Skeletal muscle satellite cell (primary cell): Measurements from ENCODE around the gene PCCA.

Source experiments
- H3K27me3 ChIP-seq: 2 replicates; pipeline ENCODE4 v1.7.0; 2013; ENCODE audit warnings: low read length; ENCODE audit not compliant: control insufficient read depth, insufficient read depth
- H3K36me3 ChIP-seq: 2 replicates; pipeline ENCODE4 v1.7.0; 2013; ENCODE audit warnings: mild to moderate bottlenecking, control low read depth, low read length; ENCODE audit not compliant: insufficient read depth
- H3K4me1 ChIP-seq: 2 replicates; pipeline ENCODE4 v1.7.0; 2013; ENCODE audit warnings: low read length; ENCODE audit not compliant: control insufficient read depth, insufficient read depth
- H3K4me2 ChIP-seq: 2 replicates; pipeline ENCODE4 v1.7.0; 2013; ENCODE audit warnings: mild to moderate bottlenecking, low read length
- H3K4me3 ChIP-seq: 2 replicates; pipeline ENCODE4 v1.7.0; 2013; ENCODE audit warnings: low read length
- H3K9ac ChIP-seq: 2 replicates; pipeline ENCODE4 v1.7.0; 2013; ENCODE audit warnings: mild to moderate bottlenecking, low read depth, low read length, moderate library complexity
- H3K9me3 ChIP-seq: replicated peaks from 2 replicates; pipeline ENCODE4 v1.7.0; 2013; ENCODE audit warnings: mild to moderate bottlenecking, control low read depth, low read length

The PCCA gene

GRCh38 chr13:100438059-100438788, 349.3 kb downstream of the PCCA start:
- Histone ChIP-seq H3K4me2 (no peak overlapping the region), H3K36me3 (no peaks in the 10 kb centered on the region), H3K9me3 (no peaks in the 10 kb centered on the region), H3K9ac (no peak overlapping the region), H3K4me3 (no peak overlapping the region), H3K4me1 (peaks cover 36% of the 10 kb centered on the region), H3K27me3 (no peaks in the 10 kb centered on the region)

GRCh38 chr13:100439247-100439970, 350.5 kb downstream of the PCCA start:
- H3K36me3 ChIP-seq = no peaks in the 10 kb centered on the region
- H3K9me3 ChIP-seq = no peaks in the 10 kb centered on the region
- H3K4me2 ChIP-seq = no peak overlapping the region
- no peaks in the 10 kb centered on the region for H3K27me3 ChIP-seq
- peaks cover 31% of the 10 kb centered on the region for H3K4me1 ChIP-seq
- H3K4me3 ChIP-seq = no peak overlapping the region
- no peak overlapping the region for H3K9ac ChIP-seq

DNA sequence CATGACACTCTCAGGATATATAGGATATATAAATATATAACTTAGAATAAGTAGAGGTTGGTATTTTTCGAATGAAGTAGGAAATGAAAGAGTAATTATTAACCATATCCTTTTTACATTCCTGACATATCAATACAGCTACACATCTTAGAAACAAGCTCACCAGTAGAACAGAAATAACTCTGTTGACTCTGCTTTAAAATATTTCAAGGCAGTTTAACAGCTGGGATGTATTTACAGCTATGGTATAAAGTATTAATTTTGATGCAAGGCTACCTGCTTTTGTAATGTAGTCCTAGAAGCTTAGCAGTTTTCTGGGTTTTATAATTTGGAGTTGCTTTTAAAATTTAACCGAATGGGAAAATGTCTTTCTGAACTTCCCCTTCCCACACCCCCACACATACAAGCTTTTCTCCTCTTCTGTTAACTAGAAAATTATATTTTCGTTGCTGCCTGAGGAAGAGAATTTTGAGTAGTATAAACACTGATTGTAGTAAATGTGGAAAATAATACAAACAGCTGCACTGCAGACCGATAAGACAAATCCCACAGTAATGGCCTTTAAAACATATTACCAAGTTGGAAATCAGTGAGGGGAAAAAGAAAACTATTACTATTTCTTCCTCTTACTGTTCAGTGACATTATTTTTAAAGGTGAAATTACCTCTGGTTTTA, 352.0 kb downstream of the PCCA start:
- H3K9ac ChIP-seq = peak overlapping the region; percentile 62
- H3K4me1 ChIP-seq = peaks cover 28% of the 10 kb centered on the region
- H3K4me3 ChIP-seq = peak overlapping the region; percentile 16
- H3K27me3 ChIP-seq = no peaks in the 10 kb centered on the region
- no peaks in the 10 kb centered on the region for H3K36me3 ChIP-seq
- peak overlapping the region; percentile 71 for H3K4me2 ChIP-seq
- H3K9me3 ChIP-seq = no peaks in the 10 kb centered on the region

DNA sequence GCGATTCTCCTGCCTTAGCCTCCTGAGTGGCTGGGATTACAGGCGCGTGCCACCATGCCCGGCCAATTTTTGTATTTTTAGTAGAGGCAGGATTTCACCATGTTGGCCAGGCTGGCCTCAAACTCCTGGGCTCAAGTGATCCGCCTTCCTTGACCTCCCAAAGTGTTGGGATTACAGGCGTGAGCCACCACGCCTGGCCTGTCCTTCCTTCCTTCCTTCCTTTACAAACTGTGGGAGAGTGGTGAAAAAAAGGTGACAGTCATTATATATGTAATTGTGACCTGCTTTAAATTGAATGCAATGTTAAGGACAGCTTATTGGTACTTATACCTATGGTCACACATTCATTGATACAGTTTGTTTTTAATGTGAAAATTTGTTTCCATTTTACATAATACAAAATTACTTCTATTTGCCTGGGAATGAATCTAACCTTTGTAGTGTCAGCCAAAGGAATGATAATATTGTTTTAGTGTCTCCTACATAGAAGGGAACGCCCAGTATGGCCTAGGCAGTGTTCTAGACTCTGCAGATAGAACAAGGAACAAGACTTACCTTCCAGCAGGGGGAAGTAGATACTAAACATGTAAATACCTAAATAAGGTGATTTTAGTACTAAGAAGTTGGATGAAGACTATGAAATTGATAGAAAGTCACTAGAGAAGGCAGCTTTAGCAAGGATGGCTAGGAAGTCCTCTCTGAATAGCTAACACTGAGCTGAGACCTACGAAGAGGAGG, 353.4 kb downstream of the PCCA start:
- no peaks in the 10 kb centered on the region for H3K36me3 ChIP-seq
- no peak overlapping the region for H3K4me2 ChIP-seq
- H3K9me3 ChIP-seq = no peaks in the 10 kb centered on the region
- no peak overlapping the region for H3K9ac ChIP-seq
- no peak overlapping the region for H3K4me3 ChIP-seq
- peaks cover 28% of the 10 kb centered on the region for H3K4me1 ChIP-seq
- no peaks in the 10 kb centered on the region for H3K27me3 ChIP-seq

GRCh38 chr13:100443278-100443997, 354.5 kb downstream of the PCCA start:
- H3K27me3 ChIP-seq = no peaks in the 10 kb centered on the region
- H3K36me3 ChIP-seq = no peaks in the 10 kb centered on the region
- H3K4me3 ChIP-seq = no peak overlapping the region
- no peak overlapping the region for H3K9ac ChIP-seq
- no peaks in the 10 kb centered on the region for H3K9me3 ChIP-seq
- no peak overlapping the region for H3K4me2 ChIP-seq
- H3K4me1 ChIP-seq = peaks cover 28% of the 10 kb centered on the region

DNA sequence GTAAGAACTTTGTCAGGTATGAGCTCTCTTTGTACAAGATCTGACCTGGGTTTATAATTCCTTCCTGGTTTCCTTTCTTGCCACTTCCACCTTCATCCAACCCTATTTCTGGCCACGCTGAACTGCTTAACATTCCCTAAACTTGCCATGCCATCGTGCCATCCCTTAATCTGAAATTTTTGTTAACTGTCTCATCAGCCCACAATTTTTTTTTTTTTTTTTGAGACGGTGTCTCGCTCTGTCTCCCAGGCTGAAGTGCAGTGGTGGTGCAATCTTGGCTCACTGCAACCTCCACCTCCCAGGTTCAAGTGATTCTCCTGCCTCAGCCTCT, 355.1 kb downstream of the PCCA start:
- H3K4me3 ChIP-seq = no peak overlapping the region
- H3K9ac ChIP-seq = no peak overlapping the region
- H3K9me3 ChIP-seq = no peaks in the 10 kb centered on the region
- no peaks in the 10 kb centered on the region for H3K27me3 ChIP-seq
- H3K4me2 ChIP-seq = no peak overlapping the region
- H3K4me1 ChIP-seq = peaks cover 28% of the 10 kb centered on the region
- H3K36me3 ChIP-seq = no peaks in the 10 kb centered on the region

GRCh38 chr13:100447831-100448230, 358.9 kb downstream of the PCCA start:
- H3K9ac ChIP-seq = no peak overlapping the region
- H3K36me3 ChIP-seq = no peaks in the 10 kb centered on the region
- no peak overlapping the region for H3K4me2 ChIP-seq
- peaks cover 6% of the 10 kb centered on the region for H3K4me1 ChIP-seq
- no peaks in the 10 kb centered on the region for H3K9me3 ChIP-seq
- H3K27me3 ChIP-seq = no peaks in the 10 kb centered on the region
- no peak overlapping the region for H3K4me3 ChIP-seq

GRCh38 chr13:100451923-100452322, 363.0 kb downstream of the PCCA start:
- no peak overlapping the region for H3K4me2 ChIP-seq
- H3K4me1 ChIP-seq = peaks cover 4% of the 10 kb centered on the region
- no peaks in the 10 kb centered on the region for H3K9me3 ChIP-seq
- no peak overlapping the region for H3K9ac ChIP-seq
- no peaks in the 10 kb centered on the region for H3K27me3 ChIP-seq
- no peak overlapping the region for H3K4me3 ChIP-seq
- no peaks in the 10 kb centered on the region for H3K36me3 ChIP-seq

DNA sequence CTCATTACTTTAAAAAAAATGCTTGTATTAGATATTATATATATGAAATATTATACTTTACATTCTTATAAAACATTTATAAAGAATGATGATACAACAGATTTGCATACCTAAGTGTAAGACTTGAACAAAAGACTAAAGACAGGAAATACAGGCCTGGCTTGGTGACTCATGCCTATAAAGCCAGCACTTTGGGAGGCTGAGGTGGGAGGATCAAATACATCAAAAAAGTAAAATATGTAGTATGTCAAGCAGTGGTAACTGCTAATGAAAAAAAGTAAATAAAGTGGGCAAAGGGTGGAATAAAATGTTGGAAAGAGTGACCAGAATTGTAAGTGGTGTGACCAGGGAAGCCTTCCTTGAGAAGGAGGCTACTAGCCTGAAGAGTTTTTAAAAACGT, 366.0 kb downstream of the PCCA start:
- H3K9me3 ChIP-seq = no peaks in the 10 kb centered on the region
- H3K4me3 ChIP-seq = no peak overlapping the region
- H3K27me3 ChIP-seq = no peaks in the 10 kb centered on the region
- no peak overlapping the region for H3K9ac ChIP-seq
- H3K4me2 ChIP-seq = no peak overlapping the region
- peaks cover 4% of the 10 kb centered on the region for H3K4me1 ChIP-seq
- no peaks in the 10 kb centered on the region for H3K36me3 ChIP-seq

DNA sequence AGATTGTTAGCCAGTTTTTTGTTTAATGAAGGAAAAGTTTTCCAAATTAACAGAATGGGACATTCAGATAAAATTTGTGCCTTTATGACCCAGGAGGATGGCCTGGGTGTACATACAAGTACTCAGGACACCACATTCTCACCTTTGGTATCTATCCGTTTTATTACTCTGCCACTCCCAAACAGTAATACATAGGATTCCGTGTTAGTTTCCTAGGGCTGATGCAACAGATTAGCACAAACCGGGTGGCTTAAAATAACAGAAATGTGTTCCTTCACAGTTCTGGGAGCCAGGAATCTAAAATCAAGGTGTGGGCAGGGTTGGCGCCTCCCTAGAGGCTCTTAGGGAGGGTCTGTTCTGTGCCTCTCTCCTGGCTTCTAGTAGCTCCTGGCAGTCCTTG, 369.8 kb downstream of the PCCA start:
- H3K36me3 ChIP-seq = no peaks in the 10 kb centered on the region

DNA sequence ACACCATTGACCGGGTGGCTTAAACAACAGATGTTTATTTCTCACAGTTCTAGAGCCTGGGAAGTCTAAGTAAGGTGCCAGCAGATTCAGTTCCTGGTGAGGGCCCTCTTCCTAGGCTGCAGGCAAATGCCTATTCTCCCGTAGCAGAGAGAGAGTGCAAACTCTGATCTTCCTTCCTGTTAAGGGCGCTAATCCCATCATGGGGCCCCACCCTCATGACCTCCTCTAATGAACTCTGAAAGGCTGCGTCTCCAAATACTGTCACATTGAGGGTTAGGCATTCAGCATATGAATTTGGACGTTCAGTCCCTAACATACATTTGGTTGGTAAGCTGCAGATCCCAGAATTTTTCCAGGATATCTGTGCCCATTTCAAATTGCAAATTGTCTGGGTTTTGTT, 370.9 kb downstream of the PCCA start:
- Histone ChIP-seq H3K4me2 (no peak overlapping the region), H3K36me3 (no peaks in the 10 kb centered on the region), H3K4me1 (peaks cover 12% of the 10 kb centered on the region), H3K27me3 (no peaks in the 10 kb centered on the region), H3K9me3 (no peaks in the 10 kb centered on the region), H3K4me3 (no peak overlapping the region), H3K9ac (no peak overlapping the region)

More for the DNA sequence above, 369.8 kb downstream of the PCCA start:
- Histone ChIP-seq H3K4me2 (no peak overlapping the region), H3K4me1 (peaks cover 4% of the 10 kb centered on the region), H3K4me3 (no peak overlapping the region), H3K9ac (no peak overlapping the region), H3K27me3 (no peaks in the 10 kb centered on the region), H3K9me3 (no peaks in the 10 kb centered on the region)
